SW 1271 (cell line): ENCODE measurements around the gene UBE2K.
"Not testable (repeated sequence)": the region's sequence is repeated elsewhere in the genome, so short reads cannot be mapped to it uniquely, and the experiment has no call there.

Source experiments
- DNase-seq, 2 experiments: peaks; one replicate each; lab custom pipeline; 2025; lab: John Stamatoyannopoulos, UW

The UBE2K gene, protein sequence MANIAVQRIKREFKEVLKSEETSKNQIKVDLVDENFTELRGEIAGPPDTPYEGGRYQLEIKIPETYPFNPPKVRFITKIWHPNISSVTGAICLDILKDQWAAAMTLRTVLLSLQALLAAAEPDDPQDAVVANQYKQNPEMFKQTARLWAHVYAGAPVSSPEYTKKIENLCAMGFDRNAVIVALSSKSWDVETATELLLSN

DNA sequence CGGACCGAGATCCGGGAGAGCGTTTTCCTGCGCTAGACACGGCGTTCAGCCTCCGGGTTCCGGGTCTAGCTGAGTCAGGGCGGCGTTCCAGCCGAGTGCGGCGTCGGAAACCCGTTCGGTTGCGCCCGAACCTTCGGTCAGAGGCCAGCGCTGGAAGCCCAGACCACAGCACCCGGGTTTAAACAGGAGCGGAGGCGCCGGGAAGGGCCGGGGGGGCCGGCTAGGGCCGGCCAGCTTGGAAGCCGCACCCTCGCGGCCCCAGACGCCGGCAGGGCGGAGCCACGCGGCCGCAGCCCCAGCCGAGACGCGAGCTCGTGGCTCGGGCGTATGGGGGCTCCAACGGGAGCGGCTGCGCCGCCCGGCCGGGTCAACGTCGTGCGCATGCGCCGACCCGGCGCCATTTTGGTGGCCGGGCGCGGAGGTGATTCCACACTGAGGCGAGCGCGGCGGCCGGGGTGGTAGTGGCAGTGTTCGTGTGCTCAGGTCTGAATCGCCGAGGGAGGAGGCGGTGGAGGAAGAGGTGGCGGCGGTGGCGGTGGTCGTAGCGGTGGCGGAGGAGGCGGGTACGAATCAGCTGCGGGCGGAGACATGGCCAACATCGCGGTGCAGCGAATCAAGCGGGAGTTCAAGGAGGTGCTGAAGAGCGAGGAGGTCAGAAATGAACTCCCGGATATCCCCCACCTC, at the start of gene UBE2K:
UBE2K (plus strand) TSS at position 397 of the 684 bp plus-strand sequence; CDS start at position 589, 192 bp downstream.
- peak; percentile 66 to 70 for DNase-seq

DNA sequence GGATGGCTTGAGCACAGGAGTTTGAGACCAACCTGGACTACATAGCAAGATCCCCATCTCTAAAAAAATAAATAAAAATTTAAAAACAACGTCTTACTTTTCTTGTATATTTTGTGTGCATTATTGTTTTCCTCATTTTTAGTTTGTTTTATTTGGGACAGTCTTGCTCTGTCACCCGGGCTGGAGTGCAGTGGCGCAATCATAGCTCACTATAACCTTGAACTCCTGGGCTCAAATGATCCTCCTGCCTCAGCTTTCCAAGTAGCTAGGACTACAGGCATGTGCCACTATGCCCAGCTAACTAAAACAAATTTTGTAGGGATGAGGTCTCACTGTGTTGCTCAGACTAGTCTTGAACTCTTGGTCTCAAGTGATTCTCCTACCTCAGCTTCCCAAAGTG, 49.7 kb upstream of the UBE2K start:
- DNase-seq: no peak

DNA sequence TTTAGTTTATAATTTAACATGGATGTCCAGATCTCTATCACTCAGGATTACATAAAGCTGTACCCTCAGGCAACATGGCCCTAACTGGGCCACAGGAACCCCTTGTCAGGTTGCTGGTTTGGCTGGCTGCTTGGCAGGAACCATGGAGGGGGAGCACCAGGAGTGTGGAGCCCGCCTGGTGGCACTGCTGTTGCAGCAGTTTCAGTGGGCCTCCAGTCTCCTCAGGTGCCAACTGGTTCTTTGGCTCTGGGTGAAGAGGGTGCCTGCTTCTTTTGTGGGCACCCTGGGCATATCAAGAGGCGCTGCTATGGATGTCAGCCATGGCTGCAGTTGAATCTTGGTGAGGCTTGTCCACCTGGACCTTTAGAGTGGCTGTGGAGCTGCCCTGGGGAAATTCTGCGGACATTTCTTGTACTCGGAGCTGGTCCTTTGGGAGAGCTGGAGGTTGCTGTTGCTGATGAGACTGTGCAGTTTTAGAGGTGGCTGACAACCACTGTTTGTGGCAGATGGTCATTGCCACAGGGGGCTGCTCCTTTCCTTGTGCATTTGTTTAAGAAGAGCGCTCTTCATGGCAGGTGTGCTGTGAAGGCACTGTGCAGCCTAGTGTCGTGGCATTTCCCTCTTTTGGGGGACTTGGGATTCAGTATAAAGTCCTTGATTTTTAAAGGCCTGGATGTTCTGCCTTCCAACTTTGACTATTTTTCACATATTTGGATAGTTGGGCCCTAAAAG, 48.9 kb upstream of the UBE2K start:
- DNase-seq: no peak

DNA sequence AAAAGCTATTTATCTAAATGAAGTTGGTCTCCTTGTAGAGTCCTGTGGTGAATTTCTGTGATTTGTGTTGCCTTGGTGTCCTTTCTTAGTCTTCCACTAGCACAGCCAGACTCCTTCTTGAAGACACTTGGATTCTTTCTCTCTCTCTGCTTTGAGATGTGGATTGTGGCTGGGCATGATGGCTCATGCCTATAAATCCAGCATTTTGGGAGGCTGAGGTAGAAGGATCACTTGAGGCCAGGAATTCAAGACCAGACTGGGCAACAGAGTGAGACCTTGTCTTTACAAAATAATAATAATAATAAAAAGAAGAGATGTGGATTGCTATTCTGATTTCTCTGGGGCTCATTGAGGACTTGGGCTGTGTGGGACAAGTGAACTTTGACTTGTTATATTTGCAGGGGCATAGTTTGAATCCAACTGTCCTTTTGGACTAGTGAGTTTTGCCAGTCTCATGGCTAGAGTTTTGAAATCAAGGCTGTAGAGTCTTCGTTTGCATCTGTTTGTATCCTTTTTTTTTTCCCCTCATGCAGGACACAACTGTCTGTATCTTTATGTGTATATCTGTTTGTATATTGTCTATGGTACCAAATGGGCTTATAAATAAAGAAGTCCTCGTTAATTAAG, 48.2 kb upstream of the UBE2K start:
- no peak for DNase-seq

DNA sequence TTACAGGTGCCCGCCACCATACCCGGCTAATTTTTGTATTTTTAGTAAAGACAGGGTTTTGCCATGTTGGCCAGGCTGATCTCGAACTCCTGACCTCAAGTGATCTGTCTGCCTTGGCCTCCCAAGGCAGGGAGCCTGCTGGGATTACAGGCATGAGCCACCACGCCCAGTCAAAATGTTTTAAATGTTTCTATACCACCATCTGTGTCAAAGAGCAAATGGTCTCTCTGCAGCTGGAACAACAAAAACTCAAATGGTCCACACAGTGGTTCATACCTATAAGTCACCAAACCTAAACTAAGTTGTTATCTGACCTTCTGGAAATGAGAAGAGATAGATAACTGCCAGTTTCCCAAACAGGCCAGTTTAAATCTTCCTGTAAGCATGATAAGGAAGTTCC, 46.4 kb upstream of the UBE2K start:
- not testable (repeated sequence) for DNase-seq

DNA sequence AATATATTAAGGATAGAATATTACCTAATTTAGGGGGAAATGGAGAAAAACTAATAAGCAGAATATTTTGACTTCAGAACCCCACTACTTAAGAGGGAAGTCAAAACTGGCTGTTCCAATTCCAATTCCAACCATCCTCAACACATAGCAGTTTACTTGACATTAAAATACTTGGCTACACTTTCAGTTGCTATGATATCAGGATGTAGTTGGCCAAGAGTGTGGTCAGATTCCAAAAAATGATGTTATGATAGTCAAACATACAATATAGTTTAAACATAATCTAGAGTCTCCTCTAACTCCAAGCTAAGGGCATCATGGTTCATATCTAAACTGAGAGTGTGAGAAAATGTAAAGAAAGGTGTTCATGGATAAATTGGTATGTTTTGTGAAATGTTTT, 42.7 kb upstream of the UBE2K start:
- DNase-seq: no peak

DNA sequence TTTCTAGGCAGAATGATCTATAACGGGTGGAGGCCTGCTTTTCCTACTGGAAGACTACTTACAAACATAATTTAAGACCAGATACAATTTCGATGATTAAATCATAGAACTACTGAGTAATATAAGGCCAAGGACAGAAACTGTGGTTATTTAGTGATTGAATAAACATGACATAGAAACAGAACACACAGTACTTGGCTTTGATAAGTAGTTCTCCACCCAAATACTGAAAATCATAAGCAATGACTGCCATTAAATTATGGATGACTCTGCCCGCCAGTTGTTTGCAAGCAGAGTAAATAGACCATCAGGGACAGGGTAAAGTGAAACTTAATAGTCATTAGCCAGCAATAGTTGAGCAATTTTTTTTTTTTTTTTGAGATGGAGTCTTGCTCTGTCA, 42.1 kb upstream of the UBE2K start:
- no peak for DNase-seq

DNA sequence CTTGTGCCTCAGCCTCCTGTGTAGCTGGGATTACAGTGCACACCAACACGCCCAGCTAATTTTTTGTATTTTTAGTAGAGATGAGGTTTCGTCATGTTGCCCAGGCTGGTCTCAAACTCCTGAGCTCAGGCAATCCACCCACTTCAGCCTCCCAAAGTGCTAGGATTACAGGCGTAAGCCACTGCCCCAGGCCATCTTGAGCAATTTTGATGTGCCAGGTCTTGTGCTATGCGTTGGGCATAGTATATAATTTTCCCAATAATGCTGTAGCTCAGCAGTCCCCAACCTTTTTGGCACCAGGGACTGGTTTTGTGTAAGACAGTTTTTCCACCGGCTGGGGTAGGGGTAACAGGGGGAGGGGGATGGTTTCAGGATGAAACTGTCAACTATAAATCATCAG, 41.3 kb upstream of the UBE2K start:
- DNase-seq: not testable (repeated sequence)

DNA sequence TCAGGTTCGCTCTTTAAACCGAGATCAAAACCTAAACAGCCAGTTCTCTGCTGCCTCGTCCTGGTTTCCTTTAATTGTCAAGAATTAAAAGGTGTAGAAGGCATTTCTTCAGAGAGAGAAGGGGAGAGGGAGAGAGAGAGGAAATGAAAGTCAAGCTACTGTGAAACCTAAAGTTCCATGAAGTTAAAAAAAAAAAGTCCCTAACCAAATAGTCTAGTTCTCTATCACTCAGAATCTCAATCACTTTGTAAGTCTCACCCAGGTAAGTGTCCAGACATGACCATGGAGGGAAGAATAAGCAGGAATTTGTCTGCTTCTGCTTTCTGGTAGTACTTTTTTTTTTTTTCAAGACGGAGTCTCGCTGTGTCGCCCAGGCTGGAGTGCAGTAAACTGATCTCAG, 40.5 kb upstream of the UBE2K start:
- no peak for DNase-seq

DNA sequence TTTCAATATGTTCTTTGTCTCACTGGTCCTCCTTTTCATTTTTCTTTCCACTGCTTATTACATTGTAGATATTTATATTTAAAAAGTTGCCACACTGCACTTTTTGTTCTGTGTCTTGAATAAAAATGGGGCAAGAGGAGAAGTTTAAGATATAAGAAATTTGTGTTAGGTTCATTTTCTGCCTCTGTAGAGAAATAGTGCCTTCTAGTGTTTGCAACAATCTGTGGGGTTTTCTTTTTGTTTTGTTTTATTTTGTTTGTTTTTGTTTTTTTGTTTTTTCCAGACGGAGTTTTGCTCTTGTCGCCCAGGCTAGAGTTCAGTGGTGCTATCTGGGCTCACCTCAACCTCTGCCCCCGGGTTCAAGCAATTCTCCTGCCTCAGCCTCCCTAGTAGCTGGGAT, 39.2 kb upstream of the UBE2K start:
- no peak for DNase-seq

DNA sequence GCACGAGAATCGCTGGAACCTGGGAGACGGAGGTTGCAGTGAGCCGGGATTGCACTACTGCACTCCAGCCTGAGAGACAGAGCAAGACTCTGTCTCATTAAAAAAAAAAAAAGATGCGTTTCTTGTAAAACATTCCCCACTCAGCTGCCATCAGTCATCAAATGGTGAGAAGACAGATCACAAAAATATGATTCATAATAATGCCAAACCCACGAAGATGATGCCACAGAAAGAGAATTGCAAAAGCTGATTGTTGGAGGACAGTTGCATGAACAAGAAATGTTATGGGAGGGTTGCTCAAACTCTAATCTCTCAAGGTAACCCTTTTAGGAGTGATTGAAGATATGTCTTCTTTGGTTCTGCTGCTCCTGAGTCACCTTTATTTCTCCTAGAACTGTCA, 37.9 kb upstream of the UBE2K start:
- DNase-seq: no peak

DNA sequence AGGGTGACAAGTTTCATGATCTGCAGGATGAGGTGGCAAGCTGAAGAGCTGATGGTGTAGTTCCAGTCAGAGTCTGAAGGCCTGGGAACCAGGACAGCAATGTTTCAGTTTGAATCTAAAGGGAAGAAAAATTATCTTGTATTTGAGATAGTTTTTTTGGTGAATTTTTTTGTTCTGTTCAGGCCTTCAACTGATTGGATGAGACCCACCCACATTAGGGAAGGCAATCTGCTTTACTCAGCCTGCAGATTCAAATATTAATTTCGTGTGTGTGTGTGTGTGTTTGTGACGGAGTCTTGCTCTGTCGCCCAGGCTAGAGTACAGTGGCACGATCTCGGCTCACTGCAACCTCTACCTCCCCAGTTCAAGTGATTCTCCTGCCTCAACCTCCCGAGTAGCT, 37.2 kb upstream of the UBE2K start:
- DNase-seq: no peak

DNA sequence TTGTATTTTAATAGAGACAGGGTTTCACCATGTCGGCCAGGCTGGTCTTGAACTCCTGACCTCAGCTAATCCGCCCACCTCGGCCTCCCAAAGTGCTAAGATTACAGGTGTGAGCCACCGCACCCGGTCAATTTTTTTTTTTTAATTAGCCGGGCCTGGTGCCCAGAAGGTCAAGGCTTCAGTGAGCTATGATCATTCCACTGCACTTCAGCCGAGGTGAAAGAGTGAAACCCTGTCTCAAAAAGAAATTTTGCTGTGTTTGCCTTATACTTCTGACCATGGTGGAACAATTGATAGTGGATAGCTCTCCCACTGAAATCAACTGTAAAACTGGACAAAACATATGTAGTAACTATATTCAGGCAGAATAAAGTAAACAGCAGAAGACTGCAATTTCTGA, 35.3 kb upstream of the UBE2K start:
- DNase-seq: no peak

DNA sequence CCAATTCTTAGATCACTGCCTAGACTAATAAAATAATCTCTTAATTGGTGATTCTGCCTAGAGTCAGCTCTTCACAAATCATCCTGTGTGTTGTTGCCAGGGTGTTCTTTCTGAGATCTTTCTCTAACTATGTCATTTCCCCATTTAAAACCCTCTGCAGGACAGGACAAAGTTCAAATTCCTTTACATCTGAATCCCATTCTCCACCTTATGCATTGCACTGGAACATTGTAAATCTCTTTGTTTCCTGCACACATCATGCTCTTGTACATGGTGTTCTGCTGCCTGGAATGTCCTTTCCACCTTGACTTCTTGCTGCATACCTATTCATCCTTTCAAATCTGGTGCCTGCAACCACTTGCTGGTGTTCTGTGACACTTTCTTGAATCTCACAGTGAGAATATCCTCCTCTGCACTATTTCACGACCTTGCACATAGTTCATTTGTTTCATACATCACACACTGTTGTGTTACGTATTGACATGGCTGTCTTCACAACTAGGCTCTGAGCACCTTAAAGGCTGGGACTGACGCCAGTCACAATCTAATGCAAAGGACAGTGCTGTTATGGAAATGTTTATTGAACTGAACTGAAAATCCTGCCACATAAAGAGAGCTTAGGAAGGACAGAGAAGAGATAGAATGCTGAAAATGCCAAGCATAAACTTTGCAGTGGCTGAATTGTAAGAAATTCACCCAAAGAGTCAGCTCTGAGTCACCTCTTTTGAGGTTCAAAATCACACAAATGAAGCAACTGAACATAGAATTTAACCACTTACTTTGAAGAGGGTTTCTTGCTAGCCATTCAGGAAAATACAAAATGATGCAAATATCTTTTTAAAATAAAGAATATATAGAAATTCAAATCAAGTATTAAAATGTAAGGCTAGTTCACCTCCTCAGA, 32.9 kb upstream of the UBE2K start:
- DNase-seq: no peak

DNA sequence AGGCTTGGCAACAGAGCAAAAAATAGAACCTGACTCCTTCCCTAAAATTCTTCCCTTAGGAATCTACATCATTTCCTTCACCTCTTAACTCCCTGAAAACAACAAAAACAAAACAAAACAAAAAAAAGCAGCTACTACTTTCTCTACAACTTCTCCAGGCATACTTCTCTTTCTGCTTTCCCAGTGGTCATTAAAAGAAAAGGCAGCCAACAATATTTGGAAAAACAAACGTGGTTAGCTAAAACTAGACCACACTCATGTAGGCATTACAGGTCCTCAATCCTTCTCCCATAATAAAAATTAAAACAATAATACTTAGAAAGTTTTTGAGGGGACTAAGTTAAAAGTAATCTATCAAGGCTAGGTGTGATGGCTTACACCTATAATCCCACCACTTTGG, 30.2 kb upstream of the UBE2K start:
- no peak for DNase-seq

DNA sequence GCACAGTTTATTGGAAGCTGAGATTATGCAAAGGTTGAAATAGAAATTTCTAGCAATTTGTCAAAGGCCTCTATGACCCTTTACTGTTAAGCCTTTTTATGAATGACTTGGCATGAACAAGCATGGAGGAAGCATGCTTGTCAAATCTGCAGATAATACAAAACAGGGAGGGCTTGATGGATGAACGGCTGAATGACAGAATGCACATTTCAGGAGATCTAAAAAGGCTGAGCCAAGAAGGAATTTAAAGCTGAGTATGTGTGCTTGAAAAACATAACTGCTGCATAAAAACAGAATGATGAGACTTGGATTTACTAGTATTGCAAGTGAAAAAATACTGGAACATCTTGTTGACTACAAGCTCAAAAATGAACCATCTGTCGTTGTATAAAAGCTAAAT, 29.0 kb upstream of the UBE2K start:
- no peak for DNase-seq

DNA sequence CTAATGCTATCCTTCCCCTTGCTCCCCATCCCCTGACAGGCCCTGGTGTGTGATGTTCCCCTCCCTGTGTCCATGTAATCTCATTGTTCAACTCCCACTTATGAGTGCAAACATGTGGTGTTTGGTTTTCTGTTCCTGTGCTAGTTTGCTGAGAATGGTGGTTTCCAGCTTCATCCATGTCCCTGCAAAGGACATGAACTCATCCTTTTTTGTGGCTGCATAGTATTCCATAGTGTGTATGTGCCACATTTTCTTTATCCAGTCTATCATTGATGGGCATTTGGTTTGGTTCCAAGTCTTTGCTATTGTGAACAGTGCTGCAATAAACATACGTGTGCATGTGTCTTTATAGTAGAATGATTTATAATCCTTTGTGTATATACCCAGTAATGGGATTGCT, 27.6 kb upstream of the UBE2K start:
- DNase-seq: not testable (repeated sequence)

DNA sequence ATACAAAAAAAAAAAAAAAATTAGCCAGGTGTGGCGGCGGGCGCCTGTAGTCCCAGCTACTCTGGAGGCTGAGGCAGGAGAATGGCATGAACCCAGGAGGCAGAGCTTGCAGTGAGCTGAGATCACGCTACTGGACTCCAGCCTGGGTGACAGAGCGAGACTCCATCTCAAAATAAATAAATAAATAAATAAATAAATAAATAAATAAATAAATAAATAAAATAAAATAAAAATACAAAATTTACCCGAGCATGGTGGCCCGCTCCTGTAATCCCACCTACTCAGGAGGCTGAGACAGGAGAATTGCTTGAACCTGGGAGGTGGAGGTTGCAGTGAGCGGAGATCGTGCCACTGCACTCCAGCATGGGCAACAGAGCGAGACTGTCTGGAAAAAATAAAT, 22.3 kb upstream of the UBE2K start:
- not testable (repeated sequence) for DNase-seq

DNA sequence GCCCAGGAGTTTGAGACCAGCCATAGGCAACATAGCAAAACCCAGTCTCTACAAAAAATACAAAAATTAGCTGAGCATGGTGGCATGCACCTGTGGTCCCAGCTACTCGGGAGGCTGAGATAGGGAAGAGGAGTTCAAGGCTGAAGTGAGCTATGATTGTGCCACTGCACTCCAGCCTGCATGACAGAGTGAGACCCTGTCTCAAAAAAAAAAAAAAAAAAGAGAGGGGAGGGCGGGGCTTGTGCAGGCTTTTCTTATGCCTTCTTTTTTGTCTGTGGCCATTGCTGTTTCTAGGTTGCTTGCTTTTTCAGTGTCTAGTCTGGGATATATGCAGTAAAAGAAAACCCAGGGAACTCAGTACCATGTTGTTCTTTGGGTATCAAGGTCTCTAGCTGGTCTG, 16.9 kb upstream of the UBE2K start:
- DNase-seq: not testable (repeated sequence)

DNA sequence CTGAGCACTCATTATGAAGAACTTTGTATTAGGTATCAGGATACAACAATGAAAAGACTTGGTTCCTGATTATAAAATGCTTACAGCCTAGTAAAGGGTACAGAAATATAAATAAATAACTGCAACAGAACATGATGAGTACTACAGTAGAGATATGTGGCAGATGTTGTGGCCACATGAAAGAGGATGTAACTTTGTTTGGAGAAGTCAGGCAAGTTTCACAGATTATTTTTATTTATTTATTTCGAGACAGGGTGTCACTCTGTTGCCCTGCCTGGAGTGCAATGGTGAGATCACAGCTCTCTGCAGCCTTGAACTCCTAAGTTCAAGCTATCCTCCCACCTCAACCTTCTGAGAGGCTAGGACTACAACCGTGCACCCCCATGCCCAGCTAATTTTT, 15.8 kb upstream of the UBE2K start:
- no peak for DNase-seq

DNA sequence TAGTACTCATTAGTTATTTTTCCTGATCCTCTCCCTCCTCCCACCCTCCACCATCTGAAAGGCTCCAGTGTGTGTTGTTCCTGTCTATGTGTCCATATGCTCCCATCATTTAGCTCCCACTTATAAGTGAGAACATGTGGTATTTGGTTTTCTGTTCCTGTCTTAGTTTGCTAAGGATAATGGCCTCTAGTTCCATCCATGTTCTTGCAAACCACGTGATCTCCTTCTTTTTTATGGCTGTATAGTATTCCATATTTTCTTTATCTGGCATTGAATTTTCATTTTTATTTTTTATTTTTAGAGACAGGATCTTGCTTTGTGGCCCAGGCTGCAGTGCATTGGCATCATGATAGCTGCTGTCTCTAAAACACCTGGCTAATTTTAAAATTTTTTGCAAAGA, 11.9 kb upstream of the UBE2K start:
- no peak for DNase-seq

DNA sequence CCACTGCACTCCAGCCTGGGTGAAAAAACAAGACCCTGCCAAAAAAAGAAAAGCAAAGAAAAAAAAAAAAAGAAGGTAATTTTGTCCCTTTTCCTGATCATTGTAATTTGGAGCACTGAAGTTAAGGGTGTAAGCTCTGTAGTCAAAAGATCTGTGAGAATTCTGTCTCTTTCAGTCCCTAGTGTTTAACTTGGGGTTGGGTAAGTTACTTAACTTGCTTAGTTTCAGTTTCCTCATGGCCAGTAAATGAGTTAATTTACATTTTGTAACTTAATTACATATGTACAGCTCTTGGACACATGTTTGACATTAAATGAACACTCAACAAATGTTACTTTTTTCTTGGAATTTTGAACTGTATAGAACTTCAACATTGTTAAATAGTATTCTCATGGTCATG, 10.9 kb upstream of the UBE2K start:
- no peak for DNase-seq
